DMS79 (cell line): Measurements from ENCODE around the gene SRSF11.
"Not testable (repeated sequence)": the region's sequence is repeated elsewhere in the genome, so short reads cannot be mapped to it uniquely, and the experiment has no call there.

ENCODE experiments used
- DNase-seq: peaks from one replicate; lab custom pipeline; 2025; lab: John Stamatoyannopoulos, UW

The SRSF11 gene

GRCh38 chr1:70221238-70222121 lies at the start of gene SRSF11:
Gene SRSF11 (plus strand): TSS chr1:70221380. CDS start chr1:70221637, 257 bp downstream.
- DNase-seq: peak; percentile 85

- no peak for DNase-seq
These were observed 49.7 kb upstream of the SRSF11 start for GRCh38 chr1:70171512-70171911.

GRCh38 chr1:70185181-70185580 lies 36.0 kb upstream of the SRSF11 start:
- DNase-seq: not testable (repeated sequence)

GRCh38 chr1:70188522-70188921 lies 32.7 kb upstream of the SRSF11 start:
- no peak for DNase-seq

DNA sequence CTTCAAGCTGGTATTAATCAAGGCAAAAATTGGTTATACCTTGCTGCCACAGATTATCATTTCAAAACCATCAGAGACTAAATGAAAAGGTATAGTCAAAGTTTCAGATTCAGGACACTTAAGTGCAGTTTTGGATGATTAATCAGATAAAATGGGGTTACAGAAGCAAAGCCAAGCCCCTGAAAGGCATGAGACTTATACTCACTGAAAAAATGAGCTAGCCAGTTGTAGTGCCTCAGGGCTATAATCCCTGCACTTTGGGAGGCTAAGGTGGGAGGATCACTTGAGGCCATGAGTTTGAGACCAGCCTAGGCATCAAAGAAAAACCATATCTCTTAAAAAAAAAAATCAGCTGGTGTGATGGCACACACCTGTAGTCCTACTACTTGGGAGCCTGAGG lies 31.0 kb upstream of the SRSF11 start:
- DNase-seq: no peak

GRCh38 chr1:70192446-70192845 lies 28.7 kb upstream of the SRSF11 start:
- DNase-seq: not testable (repeated sequence)

DNA sequence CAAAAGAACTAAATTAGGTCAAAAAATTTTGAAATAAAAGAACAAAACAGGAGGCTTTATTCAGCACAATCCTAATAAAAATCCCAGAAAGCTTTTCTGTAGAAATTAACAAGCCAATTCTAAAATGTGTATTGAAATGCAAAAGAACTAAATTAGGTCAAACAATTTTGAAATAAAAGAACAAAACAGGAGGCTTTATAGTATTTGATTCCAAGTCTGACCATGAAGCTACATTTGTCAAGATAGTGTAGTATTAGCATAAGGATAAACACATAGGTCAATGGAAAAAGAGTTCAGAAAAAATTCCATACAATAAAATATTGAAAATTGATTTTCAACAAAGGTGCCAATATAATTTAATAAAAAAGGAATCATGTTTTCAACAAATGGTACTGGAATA lies 26.6 kb upstream of the SRSF11 start:
- no peak for DNase-seq

GRCh38 chr1:70195342-70195741 lies 25.8 kb upstream of the SRSF11 start:
- DNase-seq: no peak

- DNase-seq: no peak
These were observed 24.8 kb upstream of the SRSF11 start for GRCh38 chr1:70196333-70196732.

DNA sequence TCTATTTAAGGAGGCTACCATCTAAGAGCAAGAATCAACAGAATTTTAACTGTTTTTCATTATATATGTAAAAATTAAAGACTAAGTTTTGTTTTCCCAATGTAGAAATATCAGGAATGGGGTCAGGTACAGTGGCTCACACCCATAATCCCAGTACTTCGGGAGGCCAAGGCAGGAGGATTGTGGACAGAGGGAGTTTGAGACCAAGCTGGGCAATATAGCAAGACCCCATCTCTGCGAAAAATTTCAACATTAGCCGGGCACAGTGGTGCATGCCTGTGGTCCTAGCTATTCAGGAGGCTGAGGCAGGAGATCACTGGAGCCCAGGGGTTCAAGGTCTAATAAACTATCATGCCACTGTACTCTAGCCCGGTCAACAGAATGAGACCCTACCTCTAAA lies 21.1 kb upstream of the SRSF11 start:
- DNase-seq: no peak

DNA sequence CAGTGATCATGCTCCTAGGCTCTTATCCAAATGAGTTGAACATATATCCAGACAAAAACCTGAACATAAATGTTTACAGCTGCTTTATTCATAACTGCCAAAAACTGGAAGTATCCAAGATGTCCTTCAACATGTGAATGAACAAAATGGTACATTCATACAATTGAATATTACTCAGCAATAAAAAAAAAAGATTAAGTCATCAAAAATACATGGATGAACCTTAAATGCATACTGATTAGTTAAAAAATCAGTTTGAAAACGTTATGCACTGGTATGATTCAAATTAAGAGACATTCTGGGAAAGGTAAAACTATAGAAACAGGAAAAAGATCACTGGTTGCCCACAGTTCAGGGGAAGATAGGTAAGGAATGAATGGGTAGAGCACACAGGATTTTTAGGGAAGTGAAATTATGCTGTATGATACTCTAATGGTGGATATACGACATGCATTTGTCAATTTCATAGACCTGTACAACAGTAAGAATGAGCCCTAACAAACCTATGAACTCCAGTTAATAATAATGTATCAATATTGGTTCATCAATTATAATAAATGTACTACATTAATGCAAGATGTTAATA lies 18.9 kb upstream of the SRSF11 start:
- DNase-seq: no peak

GRCh38 chr1:70204139-70204538 lies 17.0 kb upstream of the SRSF11 start:
- DNase-seq: no peak

DNA sequence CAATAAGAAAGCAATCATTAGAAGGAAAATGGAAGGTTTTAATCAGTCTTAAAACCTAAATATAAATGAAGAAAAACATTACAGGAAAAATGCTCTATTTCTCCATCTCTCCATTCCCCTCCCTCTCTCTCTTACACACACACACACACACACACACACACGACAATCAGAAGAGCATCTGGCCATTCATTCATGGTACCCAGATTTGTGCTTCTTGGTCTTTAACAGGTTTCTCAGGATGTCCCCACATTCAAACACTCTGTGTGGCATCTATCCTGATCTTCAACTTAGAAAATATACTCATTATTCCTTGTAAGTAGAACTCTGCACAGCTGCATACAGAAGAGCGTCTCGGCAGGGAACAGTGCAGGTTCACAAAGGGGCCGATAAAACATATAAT lies 16.6 kb upstream of the SRSF11 start:
- no peak for DNase-seq

DNA sequence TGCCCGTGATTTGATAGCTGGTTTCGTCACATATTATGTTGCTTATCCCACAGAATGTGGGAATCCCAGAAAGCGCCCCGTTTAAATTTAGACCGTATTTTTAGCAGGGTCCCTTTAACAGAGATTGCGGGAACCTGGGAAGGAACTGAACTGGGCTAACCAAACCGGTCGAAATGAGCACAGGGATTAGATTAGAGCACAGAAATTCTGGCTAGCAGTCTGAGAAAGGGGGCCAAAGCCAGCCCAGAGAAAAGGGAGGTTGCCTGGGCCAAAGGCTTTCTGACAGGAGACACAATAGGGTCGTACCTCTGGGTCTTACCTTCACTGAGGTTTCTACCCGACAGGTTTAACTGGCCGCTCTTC lies 16.1 kb upstream of the SRSF11 start:
- no peak for DNase-seq

DNA sequence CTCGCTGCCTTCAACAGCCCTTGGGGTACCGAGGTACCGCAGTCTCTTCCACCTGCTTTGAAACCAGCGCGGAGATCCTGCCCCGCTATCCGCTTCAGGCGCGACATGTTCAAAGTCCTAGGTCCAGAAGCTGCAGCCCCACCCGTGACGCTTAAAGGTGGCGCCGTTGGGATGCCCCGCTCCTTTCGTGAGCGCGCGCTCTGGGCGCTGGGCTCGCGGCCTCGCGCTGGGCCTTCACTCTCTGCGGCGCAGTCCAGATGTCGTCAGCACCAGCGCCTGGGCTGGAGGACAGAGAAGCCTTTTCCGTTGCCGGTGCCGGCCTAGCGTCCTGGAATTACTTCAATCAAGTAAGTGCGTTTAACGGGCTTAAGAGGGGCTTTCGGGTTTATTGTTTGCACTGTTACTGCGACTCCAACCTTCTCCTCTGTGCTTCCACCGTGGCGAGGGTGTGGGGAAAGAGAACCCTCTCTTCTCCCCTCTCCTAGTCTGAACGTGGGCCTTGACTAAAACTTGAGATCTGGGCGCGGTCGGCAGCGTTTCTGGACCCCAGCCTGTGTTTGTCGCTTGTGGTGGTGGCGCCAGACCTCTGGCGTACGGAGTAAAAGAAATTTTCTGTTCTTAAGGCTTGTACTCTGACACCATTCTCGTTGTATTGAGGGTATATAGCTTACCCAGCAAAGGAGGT lies 15.6 kb upstream of the SRSF11 start, which contains the start of gene LRRC40:
Gene LRRC40 (minus strand): TSS at position 146 of the 685 bp plus-strand sequence. CDS start 39 bp downstream, at position 107.
- DNase-seq: peak; percentile 79

GRCh38 chr1:70206833-70207232 lies 14.3 kb upstream of the SRSF11 start:
- not testable (repeated sequence) for DNase-seq

GRCh38 chr1:70207492-70207891 lies 13.7 kb upstream of the SRSF11 start:
- DNase-seq: no peak

GRCh38 chr1:70208292-70208691 lies 12.9 kb upstream of the SRSF11 start:
- no peak for DNase-seq

DNA sequence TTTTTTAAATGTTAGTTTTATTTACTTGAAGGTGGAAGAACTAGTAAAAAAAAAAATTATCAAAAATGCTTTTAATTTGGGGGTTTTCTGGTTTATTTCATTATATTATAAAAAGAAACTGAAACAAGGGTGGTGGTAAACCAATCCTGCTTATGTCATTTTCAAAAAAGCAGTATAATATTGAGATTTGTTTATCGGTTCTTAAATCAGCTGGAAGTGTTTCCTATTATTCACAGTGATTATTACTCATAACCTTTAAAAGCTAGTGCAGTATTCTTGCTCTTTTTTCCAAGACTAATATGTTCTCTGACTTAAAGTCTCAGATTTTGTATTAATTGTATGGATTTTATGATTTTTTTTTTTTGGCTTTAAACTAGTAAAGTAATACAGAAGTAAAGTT lies 10.4 kb upstream of the SRSF11 start:
- no peak for DNase-seq

DNA sequence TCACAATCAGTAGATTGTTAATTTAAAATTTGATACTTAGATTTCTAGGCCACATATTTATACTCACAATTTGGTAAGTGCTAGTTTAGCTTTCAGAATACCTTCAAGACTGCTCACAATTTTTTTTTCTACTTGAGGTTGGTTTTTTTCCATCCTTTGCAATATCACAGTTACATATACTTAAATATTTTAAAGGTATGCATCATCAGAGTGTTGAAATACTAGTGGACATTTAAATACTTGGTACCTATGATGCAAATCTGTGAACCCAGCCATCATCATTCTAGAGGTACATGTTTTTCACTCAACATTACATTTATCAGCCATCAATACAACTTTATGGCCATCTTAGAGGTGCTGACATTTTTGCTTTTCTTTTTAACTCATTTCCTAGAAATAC lies 9.6 kb upstream of the SRSF11 start:
- DNase-seq: no peak

DNA sequence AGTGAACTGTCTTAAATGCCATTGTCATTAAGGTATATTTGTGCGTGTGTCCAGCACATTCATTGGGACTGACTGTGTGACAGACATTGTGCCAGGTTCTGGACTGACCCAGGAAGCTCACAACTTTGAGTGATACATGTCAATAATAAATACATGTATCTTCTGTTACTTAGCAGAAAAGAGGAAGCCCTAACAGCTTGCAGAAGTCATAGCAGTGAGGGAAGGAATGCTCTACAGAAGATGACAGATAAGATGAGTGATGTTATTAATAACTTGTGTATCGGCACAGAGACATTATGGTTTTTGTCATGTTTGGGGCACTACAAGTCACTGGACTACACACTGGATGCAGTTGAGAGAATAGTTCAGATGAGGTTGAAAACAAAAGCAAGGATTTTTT lies 1.2 kb upstream of the SRSF11 start:
- no peak for DNase-seq

DNA sequence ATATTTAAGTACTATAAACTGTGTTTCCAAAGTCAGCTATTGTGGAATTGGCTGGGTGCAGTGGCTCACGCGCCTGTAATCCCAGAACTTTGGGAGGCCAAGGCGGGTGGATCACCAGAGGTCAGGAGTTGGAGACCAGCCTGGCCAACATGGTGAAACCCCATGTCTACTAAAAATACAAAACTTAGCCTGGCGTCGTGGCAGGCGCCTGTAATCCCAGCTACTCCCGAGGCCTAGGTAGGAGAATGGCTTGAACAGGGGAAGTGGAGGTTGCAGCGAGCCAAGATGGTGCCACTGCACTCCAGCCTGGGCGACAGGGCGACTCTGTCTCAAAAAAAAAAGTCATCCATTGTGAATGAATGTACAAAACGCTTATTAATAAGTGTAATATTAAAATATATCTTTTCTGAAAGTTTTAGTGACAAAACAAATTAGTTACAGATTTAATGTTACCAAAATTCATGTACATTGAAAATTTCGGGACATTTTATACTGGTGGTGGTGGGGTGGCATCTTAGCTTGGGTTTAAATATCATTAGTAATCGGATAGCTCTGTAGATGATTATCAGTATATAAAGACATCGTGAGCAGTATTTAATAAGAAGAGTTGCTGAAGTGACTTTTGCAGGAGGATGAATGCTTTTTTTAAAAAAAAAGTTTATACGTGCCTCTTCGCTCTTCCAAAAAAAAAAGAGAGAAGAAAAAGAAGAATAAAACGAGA lies 503 bp upstream of the SRSF11 start:
- no peak for DNase-seq
